IMR-90 (cell line): Measurements from ENCODE around the gene NEK5. TPM values are rescaled to one million over a fixed set of nuclear protein-coding genes. Genes with fewer than 3 reads are reported as not detected.

Experiments
- ATAC-seq: fragments of 200-7000 bp; cut with Tn5 transposase; 2 replicates; pipeline ENCODE4 v1.9.1; 2020; ENCODE audit warnings: low read depth, mild to moderate bottlenecking, moderate library complexity
- BruUV-seq: library from RNA; stranded (reverse); fragments of 400-500 nt; replicated peaks from 2 replicates; lab custom pipeline; 2021; lab: Mats Ljungman, UMichigan
- CTCF ChIA-PET: fragments of 300-600 bp; formaldehyde crosslinking; extraction: SDS; loops from one replicate; lab custom pipeline; 2021; ENCODE audit warnings: antibody characterized with exemption; lab: Yijun Ruan, JAX
- POLR2A ChIA-PET: fragments of 300-600 bp; sonication (Branson Sonifier 250); formaldehyde crosslinking; loops from one replicate; lab custom pipeline; 2022; ENCODE audit warnings: antibody characterized with exemption; ENCODE audit not compliant: unreplicated experiment; lab: Charles Lee
- DNase-seq: peaks from one replicate; pipeline ENCODE4 v3.0.0; 2013
- H2AFZ ChIP-seq: replicated peaks from 2 replicates; pipeline ENCODE3; 2013; ENCODE audit warnings: low read length, mild to moderate bottlenecking; ENCODE audit not compliant: poor library complexity
- H2AK5ac ChIP-seq: 2 replicates; pipeline ENCODE4 v1.6.1; 2013; ENCODE audit warnings: low read depth, low read length, inconsistent platforms
- H2AK9ac ChIP-seq: replicated peaks from 2 replicates; pipeline ENCODE3; 2013; ENCODE audit warnings: mild to moderate bottlenecking, low read depth, low read length, moderate library complexity; ENCODE audit not compliant: poor library complexity
- H2BK120ac ChIP-seq: 2 replicates; pipeline ENCODE4 v1.6.1; 2013; ENCODE audit warnings: low read depth, low read length, inconsistent platforms
- H2BK15ac ChIP-seq: 3 replicates; pipeline ENCODE4 v1.6.1; 2013; ENCODE audit warnings: low read depth, low read length, inconsistent platforms
- H2BK20ac ChIP-seq: 2 replicates; pipeline ENCODE4 v1.6.1; 2013; ENCODE audit warnings: low read depth, mild to moderate bottlenecking, inconsistent platforms, low read length, moderate library complexity
- H2BK5ac ChIP-seq: 2 replicates; pipeline ENCODE4 v1.6.1; 2013; ENCODE audit warnings: mild to moderate bottlenecking, low read depth, low read length, inconsistent platforms; ENCODE audit not compliant: poor library complexity, severe bottlenecking
- H3K14ac ChIP-seq: replicated peaks from 2 replicates; pipeline ENCODE4 v1.6.1; 2013; ENCODE audit warnings: low read depth, low read length, inconsistent platforms
- H3K18ac ChIP-seq: 2 replicates; pipeline ENCODE4 v1.6.1; 2013; ENCODE audit warnings: low read depth, low read length, control low read depth
- H3K23ac ChIP-seq: 2 replicates; pipeline ENCODE4 v1.6.1; 2013; ENCODE audit warnings: low read depth, low read length, inconsistent platforms
- H3K27ac ChIP-seq: 2 replicates; pipeline ENCODE4 v1.5.1; 2013; ENCODE audit warnings: mild to moderate bottlenecking, control low read depth, low read length; ENCODE audit not compliant: insufficient read depth
- H3K27me3 ChIP-seq: 2 replicates; pipeline ENCODE4 v1.6.1; 2013; ENCODE audit warnings: low read length; ENCODE audit not compliant: control insufficient read depth, insufficient read depth
- H3K36me3 ChIP-seq: 2 replicates; pipeline ENCODE4 v1.6.1; 2013; ENCODE audit warnings: low read length, mixed read lengths; ENCODE audit not compliant: control insufficient read depth, insufficient read depth
- H3K4ac ChIP-seq: 2 replicates; pipeline ENCODE4 v1.6.1; 2013; ENCODE audit warnings: low read depth, low read length, inconsistent platforms
- H3K4me1 ChIP-seq: 2 replicates; pipeline ENCODE4 v1.6.1; 2013; ENCODE audit warnings: low read length, mixed read lengths; ENCODE audit not compliant: control insufficient read depth, insufficient read depth
- H3K4me2 ChIP-seq: 2 replicates; pipeline ENCODE4 v1.6.1; 2013; ENCODE audit warnings: low read depth, mild to moderate bottlenecking, control low read depth, low read length, moderate library complexity
- H3K4me3 ChIP-seq: 2 replicates; pipeline ENCODE4 v1.5.1; 2013; ENCODE audit warnings: low read depth, mild to moderate bottlenecking, control low read depth, low read length, moderate library complexity; ENCODE audit not compliant: insufficient read depth
- H3K56ac ChIP-seq: 2 replicates; pipeline ENCODE4 v1.6.1; 2013; ENCODE audit warnings: low read length, inconsistent platforms; ENCODE audit not compliant: insufficient read depth; ENCODE audit errors: extremely low read depth
- H3K79me1 ChIP-seq, 2 experiments: 2 replicates each; pipeline ENCODE4 v1.6.1; 2013; ENCODE audit warnings: low read length in 2 of 2, inconsistent platforms in 1 of 2, low read depth in 1 of 2
- H3K9ac ChIP-seq: 2 replicates; pipeline ENCODE4 v1.6.1; 2013; ENCODE audit warnings: low read depth, low read length, control low read depth
- H3K9me1 ChIP-seq: 2 replicates; pipeline ENCODE4 v1.6.1; 2013; ENCODE audit warnings: low read length, inconsistent platforms; ENCODE audit not compliant: insufficient read depth
- H3K9me3 ChIP-seq: 2 replicates; pipeline ENCODE4 v1.6.1; 2013; ENCODE audit warnings: low read length; ENCODE audit not compliant: control insufficient read depth, insufficient read depth
- H4K20me1 ChIP-seq: 2 replicates; pipeline ENCODE4 v1.6.1; 2013; ENCODE audit warnings: low read length, inconsistent platforms; ENCODE audit not compliant: insufficient read depth
- H4K5ac ChIP-seq: 2 replicates; pipeline ENCODE4 v1.6.1; 2013; ENCODE audit warnings: mild to moderate bottlenecking, low read depth, low read length, control low read depth
- H4K8ac ChIP-seq, 2 experiments: 2 replicates each; pipeline ENCODE4 v1.6.1; 2013; ENCODE audit warnings: low read depth in 2 of 2, low read length in 2 of 2, control low read depth in 1 of 2, inconsistent platforms in 1 of 2
- H4K91ac ChIP-seq: 2 replicates; pipeline ENCODE4 v1.6.1; 2013; ENCODE audit warnings: low read depth, low read length, inconsistent platforms; ENCODE audit not compliant: insufficient read depth
- CEBPB ChIP-seq: IDR thresholded peaks from 2 replicates; pipeline ENCODE4 v1.6.1; 2012; ENCODE audit warnings: low read depth, low read length, improper control_type of control experiment
- FOS ChIP-seq: fragments of 150-350 bp; IDR thresholded peaks from 2 replicates; pipeline ENCODE4 v1.6.1; 2016; ENCODE audit warnings: low read depth, low read length
- NFE2L2 ChIP-seq: fragments of 150-350 bp; IDR thresholded peaks from 2 replicates; pipeline ENCODE4 v1.6.1; 2016; ENCODE audit warnings: low read depth, mild to moderate bottlenecking, low read length
- POLR2A ChIP-seq: IDR thresholded peaks from 2 replicates; pipeline ENCODE4 v1.6.1; 2012; ENCODE audit warnings: mild to moderate bottlenecking, low read depth, low read length
- RAD21 ChIP-seq: IDR thresholded peaks from 2 replicates; pipeline ENCODE4 v1.6.1; 2012; ENCODE audit warnings: low read length, improper control_type of control experiment
- RCOR1 ChIP-seq: IDR thresholded peaks from 2 replicates; pipeline ENCODE4 v1.6.1; 2012; ENCODE audit warnings: mild to moderate bottlenecking, low read length, improper control_type of control experiment; ENCODE audit not compliant: insufficient replicate concordance
- WGBS, 2 experiments: methylation state at CpG; one replicate each; pipeline versions ENCODE4 v1.1.5 to v1.1.7; 2013; ENCODE audit warnings: missing lambda C conversion rate in 2 of 2; ENCODE audit not compliant: insufficient read length in 1 of 2; ENCODE audit errors: extremely low coverage in 2 of 2; 5-methylcytosine and 5-hydroxymethylcytosine counted together
- dilution Hi-C: fragments of 300-500 bp; cut with HindIII; formaldehyde crosslinking; loops from one replicate; pipeline ENCODE4 v1.14.3; 2018; ENCODE audit warnings: low sequenced_read_pairs; ENCODE audit not compliant: unreplicated experiment
- in situ Hi-C: fragments of 300-500 bp; cut with MboI; formaldehyde crosslinking; loops from 3 replicates; pipeline ENCODE4 v1.14.3; 2019; ENCODE audit warnings: low sequenced_read_pairs, inconsistent platforms, mixed read lengths
- intact Hi-C: fragments of 100-400 bp; cut with micrococcal nuclease; formaldehyde crosslinking; loops from 2 replicates; pipeline ENCODE4 v1.10.0; 2022
- polyA plus RNA-seq, 3 experiments: library from polyadenylated mRNA; depleted of rRNA; stranded (reverse); fragments of >200 nt; gene quantifications; 2 replicates each; pipeline ENCODE4 v1.2.3, GENCODE V29; 2012; ENCODE audit warnings: low replicate concordance in 1 of 3
- total RNA-seq: library from RNA; depleted of rRNA; stranded (reverse); fragments of >200 nt; gene quantifications from 2 replicates; pipeline ENCODE4 v1.2.3, GENCODE V29; 2012

NEK5 gene
- total and polyA plus RNA-seq, 2 of the 4 experiments (the other 2 are of a cell fraction), result not detected

DNA sequence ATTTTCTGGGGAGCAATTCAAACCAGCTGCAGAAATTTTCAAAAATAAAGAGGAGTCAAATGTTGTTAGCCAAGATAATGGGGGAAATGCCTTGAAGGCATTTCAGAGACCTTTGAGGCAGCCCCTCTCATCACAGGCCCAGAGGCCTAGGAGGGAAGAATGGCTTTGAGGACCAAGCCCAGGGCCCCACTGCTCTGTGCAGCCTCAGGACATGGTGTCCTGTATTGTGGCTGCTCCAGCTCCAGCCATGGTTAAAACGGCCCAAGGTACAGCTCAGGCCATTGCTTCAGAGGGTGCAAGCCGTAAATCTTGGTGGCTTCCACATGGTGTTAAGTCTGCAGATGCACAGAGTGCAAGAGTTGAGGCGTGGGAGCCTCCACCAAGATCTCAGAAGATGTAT, 32.1 kb downstream of the NEK5 start:
- Histone ChIP-seq H3K4me2 (no peak overlapping the region), H3K9me1 (no peaks in the 10 kb centered on the region), H3K4me1 (no peaks in the 10 kb centered on the region), H2BK15ac (no peak overlapping the region), H3K27ac (no peak overlapping the region), H4K20me1 (no peaks in the 10 kb centered on the region), H3K27me3 (no peaks in the 10 kb centered on the region; the same call in none of the 2 replicates), H3K9me3 (no peaks in the 10 kb centered on the region), H3K23ac (no peak overlapping the region), H3K56ac (no peak overlapping the region), H3K79me1 (no peaks in the 10 kb centered on the region), H2BK20ac (no peak overlapping the region), H2AK5ac (no peak overlapping the region), H3K36me3 (no peaks in the 10 kb centered on the region), H3K18ac (no peak overlapping the region), H2BK120ac (no peak overlapping the region), H4K5ac (no peak overlapping the region), H3K4ac (no peak overlapping the region), H3K9ac (no peak overlapping the region), H2AFZ (no peak overlapping the region), H3K14ac (no peak overlapping the region), H2BK5ac (no peak overlapping the region), H3K4me3 (no peak overlapping the region), H2AK9ac (no peak overlapping the region), H4K91ac (no peak overlapping the region), H4K8ac (no peak overlapping the region)
- CTCF ChIA-PET, result no interaction called here
- dilution Hi-C loops (no loop called here), intact Hi-C loops (no loop called here), in situ Hi-C loops (no loop called here)
- DNase-seq (no peak), ATAC-seq (no peak)
- POLR2A ChIA-PET, result no interaction called here
- WGBS, 2 experiments, result 30% methylated on average over 2 of the region's 3 CpGs; no CpG with 5 or more reads in 1 of the 2 experiments
- TF ChIP-seq RCOR1 (no peak), RAD21 (no peak), CEBPB (no peak), NFE2L2 (no peak), FOS (no peak), POLR2A (no peak)
- no TSS peak for BruUV-seq
